Fibroblast of skin of abdomen (primary cell): ENCODE data around the gene GATAD2B.

Experiments
- DNase-seq: peaks from one replicate; pipeline ENCODE4 v3.0.0-alpha.2; 2013

Gene GATAD2B

GRCh38 chr1:153951183-153951582 is 28.4 kb upstream of the GATAD2B start:
- DNase-seq, result no peak

- DNase-seq, result peak; percentile 73
Observed at GRCh38 chr1:153946622-153947241, 24.0 kb upstream of the GATAD2B start, which contains the start of gene DENND4B. TSS of gene DENND4B (minus strand) at chr1:153946718. CDS start at chr1:153944374, 2,344 bp downstream.

- DNase-seq, result peak; percentile 48
Observed at GRCh38 chr1:153945795-153946621, 23.2 kb upstream of the GATAD2B start.

- peak; percentile 23 for DNase-seq
Observed at GRCh38 chr1:153945131-153945794, 22.5 kb upstream of the GATAD2B start.

GRCh38 chr1:153944827-153945117 is 22.0 kb upstream of the GATAD2B start:
- DNase-seq, result no peak

GRCh38 chr1:153944005-153944826 is 21.4 kb upstream of the GATAD2B start:
- no peak for DNase-seq

- no peak for DNase-seq
Observed at GRCh38 chr1:153942766-153943549, 20.2 kb upstream of the GATAD2B start.

GRCh38 chr1:153941826-153942725 is 19.3 kb upstream of the GATAD2B start:
- DNase-seq, result no peak

GRCh38 chr1:153940756-153941155 is 18.0 kb upstream of the GATAD2B start:
- DNase-seq, result no peak

GRCh38 chr1:153939476-153939875 is 16.7 kb upstream of the GATAD2B start:
- DNase-seq, result no peak

- DNase-seq, result no peak
Observed at GRCh38 chr1:153938996-153939395, 16.2 kb upstream of the GATAD2B start.

GRCh38 chr1:153937331-153937730 is 14.6 kb upstream of the GATAD2B start:
- no peak for DNase-seq

GRCh38 chr1:153936011-153936802 is 13.4 kb upstream of the GATAD2B start:
- no peak for DNase-seq

- DNase-seq, result no peak
Observed at GRCh38 chr1:153934746-153935145, 12.0 kb upstream of the GATAD2B start.

- DNase-seq, result no peak
Observed at GRCh38 chr1:153933955-153934354, 11.2 kb upstream of the GATAD2B start.

GRCh38 chr1:153933430-153933829 is 10.7 kb upstream of the GATAD2B start:
- no peak for DNase-seq

GRCh38 chr1:153932156-153933131 is 9.7 kb upstream of the GATAD2B start:
- DNase-seq, result no peak
